Vagina (tissue), 2 donors: ENCODE results near the gene ARL2BP. TPM values are rescaled to one million over a fixed set of nuclear protein-coding genes. Genes with fewer than 3 reads are reported as not detected.
A peak's percentile ranks its signal among the peaks of the same experiment; 100 is the strongest.

Experiments
- DNase-seq, 2 donors: peaks; one replicate each; pipeline ENCODE4 v3.0.0-alpha.2; 2017; ENCODE audit errors: extremely low spot score in 2 of 2
- H3K27ac ChIP-seq: fragments of 200-600 bp; sonication (generic); one replicate; pipeline ENCODE4 v1.5.1; 2019
- H3K27me3 ChIP-seq: fragments of 200-600 bp; sonication (generic); one replicate; pipeline ENCODE4 v1.5.1; 2019
- H3K36me3 ChIP-seq, 2 donors: fragments of 200-600 bp; sonication (generic); one replicate each; pipeline ENCODE4 v1.5.1; 2017 to 2019
- H3K4me1 ChIP-seq: fragments of 200-600 bp; sonication (generic); one replicate; pipeline ENCODE4 v1.5.1; 2019
- H3K4me3 ChIP-seq, 2 donors: fragments of 200-600 bp; sonication (generic); 1 replicate in 1 of 2; 2 replicates in 1 of 2; pipeline ENCODE4 v1.5.1; 2016 to 2019
- H3K9me3 ChIP-seq: fragments of 200-600 bp; sonication (generic); one replicate; pipeline ENCODE4 v1.5.1; 2019
- POLR2A ChIP-seq, 2 donors: fragments of 450-650 bp; IDR thresholded peaks; one replicate each; pipeline ENCODE4 v1.6.1; 2017; ENCODE audit warnings: antibody characterized with exemption in 2 of 2, mild to moderate bottlenecking in 2 of 2, moderate library complexity in 2 of 2
- POLR2AphosphoS5 ChIP-seq, 2 donors: sonication (generic); formaldehyde crosslinking; IDR thresholded peaks; one replicate each; pipeline ENCODE4 v1.9.0; 2017; ENCODE audit warnings: antibody characterized with exemption in 2 of 2, mild to moderate bottlenecking in 2 of 2, low read depth in 1 of 2; ENCODE audit not compliant: insufficient read depth in 1 of 2
- intact Hi-C: fragments of 100-400 bp; cut with DNase I; formaldehyde crosslinking; loops from one replicate; pipeline ENCODE4 v1.15.1; 2023
- total RNA-seq: library from RNA; depleted of rRNA; stranded (reverse); fragments of >200 nt; gene quantifications from one replicate; pipeline ENCODE4 v1.2.3, GENCODE V29; 2016
- TF ChIP-seq, protein P1 (sequence below), 3 experiments: fragments of 450-650 bp in 2 of 3; fragments of 200-600 bp in 1 of 3; sonication (generic) in 1 of 3; IDR thresholded peaks; one replicate each; pipeline ENCODE4 v1.5.1; 2017 to 2019; ENCODE audit warnings: antibody characterized with exemption in 3 of 3, mild to moderate bottlenecking in 2 of 3, moderate library complexity in 2 of 3

Gene ARL2BP
- total RNA-seq, 1 donor from 2014 or later, result 44.7 TPM

- no peak overlapping the region for H3K27ac ChIP-seq
- H3K4me3 ChIP-seq, result no peak overlapping the region
- TF ChIP-seq, protein P1, sequence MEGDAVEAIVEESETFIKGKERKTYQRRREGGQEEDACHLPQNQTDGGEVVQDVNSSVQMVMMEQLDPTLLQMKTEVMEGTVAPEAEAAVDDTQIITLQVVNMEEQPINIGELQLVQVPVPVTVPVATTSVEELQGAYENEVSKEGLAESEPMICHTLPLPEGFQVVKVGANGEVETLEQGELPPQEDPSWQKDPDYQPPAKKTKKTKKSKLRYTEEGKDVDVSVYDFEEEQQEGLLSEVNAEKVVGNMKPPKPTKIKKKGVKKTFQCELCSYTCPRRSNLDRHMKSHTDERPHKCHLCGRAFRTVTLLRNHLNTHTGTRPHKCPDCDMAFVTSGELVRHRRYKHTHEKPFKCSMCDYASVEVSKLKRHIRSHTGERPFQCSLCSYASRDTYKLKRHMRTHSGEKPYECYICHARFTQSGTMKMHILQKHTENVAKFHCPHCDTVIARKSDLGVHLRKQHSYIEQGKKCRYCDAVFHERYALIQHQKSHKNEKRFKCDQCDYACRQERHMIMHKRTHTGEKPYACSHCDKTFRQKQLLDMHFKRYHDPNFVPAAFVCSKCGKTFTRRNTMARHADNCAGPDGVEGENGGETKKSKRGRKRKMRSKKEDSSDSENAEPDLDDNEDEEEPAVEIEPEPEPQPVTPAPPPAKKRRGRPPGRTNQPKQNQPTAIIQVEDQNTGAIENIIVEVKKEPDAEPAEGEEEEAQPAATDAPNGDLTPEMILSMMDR (IDR thresholded peaks at IDR 0.05), result no peak
- TF ChIP-seq POLR2A (IDR thresholded peaks at IDR 0.05) (no peak), POLR2AphosphoS5 (IDR thresholded peaks at IDR 0.05; ENCODE audit: insufficient read depth in 1 of 2, low read depth in 1 of 2) (peak in 1 of 2 donors; percentile 35)
- peaks cover 11% of the 10 kb centered on the region for H3K4me1 ChIP-seq
- no peaks in the 10 kb centered on the region for H3K9me3 ChIP-seq
- no peak for DNase-seq
- intact Hi-C loops, result no loop called here
- peaks cover 0 to 66% of the 10 kb centered on the region in 2 donors for H3K36me3 ChIP-seq
- H3K27me3 ChIP-seq, result no peaks in the 10 kb centered on the region
Observed at GRCh38 chr16:57253466-57253865, 8.4 kb downstream of the ARL2BP start.

DNA sequence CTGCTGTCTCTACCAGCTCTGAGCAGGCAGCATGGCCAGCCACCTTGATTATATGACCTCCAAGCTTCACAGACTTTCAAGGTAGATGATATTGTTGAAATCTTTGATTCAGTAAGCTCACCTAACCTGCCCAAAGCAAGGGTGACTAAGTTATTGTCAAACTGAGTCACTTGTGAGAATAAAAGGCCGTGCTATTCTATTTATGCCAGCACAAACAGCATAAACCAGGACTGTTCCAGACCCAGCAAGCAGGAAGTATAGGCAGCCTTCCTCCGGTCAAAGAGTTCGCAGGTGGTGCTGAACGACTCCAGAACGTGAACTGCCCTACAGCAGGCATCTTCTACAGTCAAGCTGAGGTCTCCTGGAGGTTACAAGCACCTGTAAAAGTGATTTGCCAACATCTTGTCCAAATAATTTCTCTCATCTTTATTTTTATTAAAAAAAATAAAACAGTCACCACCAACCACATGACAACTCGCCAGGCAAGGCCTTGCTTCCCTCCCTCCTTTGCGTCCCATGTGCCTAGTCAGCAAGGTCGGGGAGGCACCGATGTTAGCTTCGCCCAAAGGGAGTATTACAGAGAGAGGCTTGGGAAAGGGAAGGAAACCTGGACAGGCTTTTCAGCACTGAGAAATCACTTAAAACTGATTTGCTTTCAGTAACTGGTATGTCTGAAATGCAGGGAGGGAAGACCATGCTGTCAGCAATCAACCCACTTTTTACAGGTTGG, 10.8 kb downstream of the ARL2BP start:
- Histone ChIP-seq H3K27ac (no peak overlapping the region), H3K36me3 (peaks cover 0 to 42% of the 10 kb centered on the region in 2 donors), H3K4me1 (peaks cover 22% of the 10 kb centered on the region)

GRCh38 chr16:57256601-57257395, 11.7 kb downstream of the ARL2BP start:
- H3K9me3 ChIP-seq, result no peaks in the 10 kb centered on the region
- intact Hi-C loops, result no loop called here
- no peaks in the 10 kb centered on the region for H3K27me3 ChIP-seq
- no peak for DNase-seq
- H3K4me1 ChIP-seq, result peaks cover 31% of the 10 kb centered on the region
- H3K36me3 ChIP-seq, result peaks cover 0 to 33% of the 10 kb centered on the region in 2 donors
- no peak overlapping the region for H3K27ac ChIP-seq
- no peak overlapping the region for H3K4me3 ChIP-seq
- no peak for TF ChIP-seq POLR2AphosphoS5 (IDR thresholded peaks at IDR 0.05; ENCODE audit: insufficient read depth in 1 of 2, low read depth in 1 of 2)
- TF ChIP-seq POLR2A (IDR thresholded peaks at IDR 0.05), result no peak
- TF ChIP-seq, protein P1 (IDR thresholded peaks at IDR 0.05), result no peak

More for the DNA sequence above, 10.8 kb downstream of the ARL2BP start:
- Histone ChIP-seq H3K27me3 (no peaks in the 10 kb centered on the region), H3K4me3 (no peak overlapping the region), H3K9me3 (no peaks in the 10 kb centered on the region)
- DNase-seq, result peak in 1 of 2 donors; percentile 47
- TF ChIP-seq, protein P1 (IDR thresholded peaks at IDR 0.05), result no peak
- TF ChIP-seq POLR2A (IDR thresholded peaks at IDR 0.05) (no peak), POLR2AphosphoS5 (IDR thresholded peaks at IDR 0.05; ENCODE audit: insufficient read depth in 1 of 2, low read depth in 1 of 2) (no peak)
- intact Hi-C loops, result no loop called here

- H3K27me3 ChIP-seq, result no peaks in the 10 kb centered on the region
- no peak for TF ChIP-seq POLR2AphosphoS5 (IDR thresholded peaks at IDR 0.05; ENCODE audit: insufficient read depth in 1 of 2, low read depth in 1 of 2)
- no peak for TF ChIP-seq POLR2A (IDR thresholded peaks at IDR 0.05)
- TF ChIP-seq, protein P1 (IDR thresholded peaks at IDR 0.05), result no peak
- DNase-seq, result no peak
- no peaks in the 10 kb centered on the region for H3K9me3 ChIP-seq
- peaks cover 31% of the 10 kb centered on the region for H3K4me1 ChIP-seq
- H3K4me3 ChIP-seq, result no peak overlapping the region
- no peak overlapping the region for H3K27ac ChIP-seq
- H3K36me3 ChIP-seq, result peaks cover 0 to 26% of the 10 kb centered on the region in 2 donors
- intact Hi-C loops, result no loop called here
Observed at GRCh38 chr16:57257455-57258070, 12.5 kb downstream of the ARL2BP start.
